SK-N-MC (cell line): Measurements from ENCODE around the gene SH3RF3.

Source experiments
- EZH2 ChIP-seq: fragments of 200-600 bp; sonication (generic); IDR thresholded peaks from one replicate; pipeline ENCODE4 v1.6.1; 2017; ENCODE audit warnings: antibody characterized with exemption
- FOXP2 ChIP-seq: optimal IDR thresholded peaks from 2 replicates; pipeline ENCODE3; 2011; ENCODE audit warnings: mild to moderate bottlenecking, moderate library complexity; ENCODE audit not compliant: insufficient read depth; ENCODE audit errors: extremely low read length, control extremely low read depth
- POLR2AphosphoS5 ChIP-seq: IDR thresholded peaks from 2 replicates; pipeline ENCODE4 v1.6.1; 2012; ENCODE audit warnings: mild to moderate bottlenecking, low read depth, low read length, borderline replicate concordance

DNA sequence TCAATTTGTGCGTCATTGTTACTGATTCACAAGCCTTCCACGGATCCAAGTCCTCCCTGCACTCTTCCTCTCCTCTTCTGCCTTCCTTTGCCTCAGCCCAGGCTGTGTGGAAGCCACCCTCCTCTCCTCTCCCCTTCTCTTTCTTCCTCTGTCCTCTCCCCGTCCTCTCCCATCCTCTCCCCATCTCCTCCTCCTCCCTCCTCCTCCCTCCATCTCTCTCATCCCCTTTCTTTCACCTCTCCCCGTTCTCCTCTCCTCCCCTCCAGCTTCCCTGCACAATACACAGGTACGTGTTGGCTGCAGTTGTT, 301.3 kb downstream of the SH3RF3 start:
- TF ChIP-seq POLR2AphosphoS5 (no peak), EZH2 (no peak), FOXP2 (no peak)
